Prostate gland (tissue), 2 donors: ENCODE measurements around the gene PURB.

Experiments used
- CTCF ChIP-seq, 4 experiments: fragments of 200-600 bp in 2 of 4; fragments of 450-650 bp in 2 of 4; sonication (generic) in 2 of 4; IDR thresholded peaks; 1 replicate in 3 of 4; 2 replicates in 1 of 4; pipeline ENCODE4 v1.5.1; 2016 to 2019; ENCODE audit warnings: antibody characterized with exemption in 4 of 4, mild to moderate bottlenecking in 2 of 4, moderate library complexity in 2 of 4
- POLR2A ChIP-seq: fragments of 450-650 bp; IDR thresholded peaks from one replicate; pipeline ENCODE4 v1.6.1; 2016; ENCODE audit warnings: antibody characterized with exemption, mild to moderate bottlenecking
- POLR2AphosphoS5 ChIP-seq: sonication (generic); formaldehyde crosslinking; IDR thresholded peaks from one replicate; pipeline ENCODE4 v1.6.1; 2017; ENCODE audit warnings: antibody characterized with exemption

GRCh38 chr7:44917465-44917864 is 32.1 kb upstream of the PURB start:
- no peak for TF ChIP-seq POLR2A
- TF ChIP-seq POLR2AphosphoS5: no peak
- no peak for TF ChIP-seq CTCF (IDR thresholded peaks at IDR 0.05)
